GM10847 (cell line): Measurements from ENCODE around the gene FMN2.

Experiments
- POLR2A ChIP-seq: IDR thresholded peaks from 2 replicates; pipeline ENCODE4 v1.6.1; 2011; ENCODE audit not compliant: insufficient read length; ENCODE audit errors: extremely low read depth

The FMN2 gene

GRCh38 chr1:240409615-240410014 is 317.9 kb downstream of the FMN2 start:
- TF ChIP-seq POLR2A = no peak

GRCh38 chr1:240413732-240414131 is 322.0 kb downstream of the FMN2 start:
- no peak for TF ChIP-seq POLR2A

GRCh38 chr1:240414237-240414636 is 322.6 kb downstream of the FMN2 start:
- TF ChIP-seq POLR2A = no peak

GRCh38 chr1:240415532-240415931 is 323.8 kb downstream of the FMN2 start:
- TF ChIP-seq POLR2A = no peak

GRCh38 chr1:240417317-240417716 is 325.6 kb downstream of the FMN2 start:
- no peak for TF ChIP-seq POLR2A

GRCh38 chr1:240420766-240421165 is 329.1 kb downstream of the FMN2 start:
- no peak for TF ChIP-seq POLR2A

GRCh38 chr1:240423246-240423924 is 331.7 kb downstream of the FMN2 start:
- TF ChIP-seq POLR2A = no peak

- no peak for TF ChIP-seq POLR2A
Measured at GRCh38 chr1:240424740-240425464, 333.2 kb downstream of the FMN2 start.

GRCh38 chr1:240426051-240426450 is 334.4 kb downstream of the FMN2 start:
- TF ChIP-seq POLR2A = no peak

- TF ChIP-seq POLR2A = no peak
Measured at GRCh38 chr1:240435996-240436566, 344.4 kb downstream of the FMN2 start.

- TF ChIP-seq POLR2A = no peak
Measured at GRCh38 chr1:240441669-240442068, 350.0 kb downstream of the FMN2 start.

- TF ChIP-seq POLR2A = no peak
Measured at GRCh38 chr1:240445369-240445768, 353.7 kb downstream of the FMN2 start.

- no peak for TF ChIP-seq POLR2A
Measured at GRCh38 chr1:240455228-240455821, 363.6 kb downstream of the FMN2 start.

GRCh38 chr1:240457203-240457602 is 365.5 kb downstream of the FMN2 start:
- no peak for TF ChIP-seq POLR2A

- no peak for TF ChIP-seq POLR2A
Measured at GRCh38 chr1:240462277-240462676, 370.6 kb downstream of the FMN2 start.

- no peak for TF ChIP-seq POLR2A
Measured at GRCh38 chr1:240462766-240463395, 371.2 kb downstream of the FMN2 start.

GRCh38 chr1:240464099-240464498 is 372.4 kb downstream of the FMN2 start:
- no peak for TF ChIP-seq POLR2A
